Measurements from ENCODE around the gene ADARB2. TPM values are rescaled to one million over a fixed set of nuclear protein-coding genes. Genes with fewer than 3 reads are reported as not detected.

Gene ADARB2
- total and polyA plus RNA-seq, 2 experiments from 2014 or later: 2.0 to 5.0 TPM

- no peaks in the 10 kb centered on the region for H4K20me1 ChIP-seq (replicated peaks; ENCODE audit: insufficient read depth)
- Mint-ChIP-seq H3K36me3 (ENCODE audit: low read depth) (no peaks in the 10 kb centered on the region), H3K27ac (no peak overlapping the region), H3K4me1 (peaks cover 24% of the 10 kb centered on the region), H3K27me3 (ENCODE audit: insufficient read depth, low read depth, poor library complexity) (peaks cover 3% of the 10 kb centered on the region), H3K9me3 (no peaks in the 10 kb centered on the region), H3K4me3 (no peak overlapping the region)
- no peak for ATAC-seq
- TF ChIP-seq NANOG (IDR thresholded peaks at IDR 0.05; ENCODE audit: borderline replicate concordance) (no peak), ETS1 (IDR thresholded peaks at IDR 0.05) (no peak), JUNB (IDR thresholded peaks at IDR 0.05; ENCODE audit: unreplicated experiment) (no peak), CREB1 (CRISPR knock-in tag; IDR thresholded peaks at IDR 0.05; ENCODE audit: low read depth) (no peak), REST (IDR thresholded peaks at IDR 0.05; ENCODE audit: unreplicated experiment) (no peak), ZNF114 (CRISPR knock-in tag; IDR thresholded peaks at IDR 0.05) (no peak), ZNF462 (CRISPR knock-in tag; IDR thresholded peaks at IDR 0.05) (no peak)
- H3K27me3 ChIP-seq (ENCODE audit: insufficient read depth): no peaks in the 10 kb centered on the region
- H3K4me2 ChIP-seq: no peak overlapping the region
- no peaks in the 10 kb centered on the region for H3K9me2 ChIP-seq (ENCODE audit: insufficient read depth)
- no peak overlapping the region for H3K27ac ChIP-seq (ENCODE audit: low read depth)
- no peak overlapping the region for H3K4me3 ChIP-seq
- H3F3A ChIP-seq (replicated peaks; ENCODE audit: low read depth): no peaks in the 10 kb centered on the region
- H3K79me2 ChIP-seq (replicated peaks; ENCODE audit: insufficient read depth): no peaks in the 10 kb centered on the region
- no peak overlapping the region for H2AFZ ChIP-seq
- H3K4me1 ChIP-seq (ENCODE audit: insufficient read depth): peaks cover 20% of the 10 kb centered on the region
- H3K36me3 ChIP-seq (ENCODE audit: insufficient read depth): no peaks in the 10 kb centered on the region
- no peak for DNase-seq (ENCODE audit: low spot score)
Measured at GRCh38 chr10:1517684-1518083, 219.6 kb downstream of the ADARB2 start.
